GM18873 (cell line): ENCODE measurements around the gene SLC22A2.

Source experiments
- ATAC-seq: cut with Tn5 transposase; IDR thresholded peaks from one replicate; pipeline ENCODE4 v1.9.1; 2021; ENCODE audit warnings: mild to moderate bottlenecking, moderate library complexity, moderate number of reproducible peaks; ENCODE audit not compliant: unreplicated experiment, low FRiP score

Gene SLC22A2

DNA sequence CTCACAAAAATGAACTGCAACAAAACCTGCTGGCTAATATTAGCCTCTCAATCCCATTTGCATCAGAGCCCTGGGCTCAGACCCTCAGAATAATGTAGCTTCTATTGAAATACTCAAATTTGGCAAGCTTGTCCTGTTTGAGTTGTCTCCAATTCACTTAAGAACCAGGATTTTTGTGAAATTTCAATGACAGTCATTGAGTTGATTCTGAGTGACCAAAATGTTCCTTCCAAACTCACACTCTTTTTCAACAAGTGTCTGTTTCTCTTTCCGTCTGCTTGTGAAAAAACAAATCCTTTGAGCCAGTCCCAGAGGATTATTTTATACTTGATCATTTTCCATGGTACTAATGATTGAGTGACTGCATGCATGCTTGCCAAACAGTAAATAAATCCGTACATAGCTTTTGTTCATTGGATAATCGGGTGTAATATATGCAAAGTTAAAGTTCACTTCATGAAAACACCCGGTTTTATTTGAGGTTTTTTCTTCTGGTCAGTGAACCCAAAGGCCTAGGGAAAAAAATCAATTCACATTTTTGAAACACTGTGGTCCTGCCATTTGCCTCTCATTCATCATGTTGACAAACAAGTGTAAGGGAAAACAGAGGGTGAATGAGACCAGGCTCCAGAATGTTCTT is 16.4 kb upstream of the SLC22A2 start:
- no peak for ATAC-seq

- ATAC-seq, result no peak
Observed at GRCh38 chr6:160273750-160274149, 15.1 kb upstream of the SLC22A2 start.

GRCh38 chr6:160273196-160273595 is 14.6 kb upstream of the SLC22A2 start:
- no peak for ATAC-seq

DNA sequence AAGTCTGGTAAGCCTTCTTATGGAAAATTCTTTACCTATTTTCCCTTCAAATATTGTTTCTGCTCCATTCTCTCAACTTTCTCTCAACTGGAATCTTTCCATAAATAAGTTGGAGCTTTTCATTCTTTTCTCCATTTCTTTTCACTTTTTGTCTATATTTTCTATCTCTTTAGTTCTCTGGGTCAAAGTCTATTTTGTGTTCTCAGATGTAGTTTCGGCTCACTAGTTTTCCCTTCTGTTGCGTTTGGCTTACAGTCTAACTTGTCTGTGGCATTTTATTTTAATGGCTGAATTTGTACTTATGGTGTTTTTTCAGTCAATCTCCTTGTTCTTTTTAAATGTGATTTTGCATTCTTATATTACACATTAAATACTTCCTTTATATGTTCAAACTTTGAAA is 14.1 kb upstream of the SLC22A2 start:
- ATAC-seq, result no peak

- ATAC-seq, result no peak
Observed at GRCh38 chr6:160270347-160270746, 11.7 kb upstream of the SLC22A2 start.

DNA sequence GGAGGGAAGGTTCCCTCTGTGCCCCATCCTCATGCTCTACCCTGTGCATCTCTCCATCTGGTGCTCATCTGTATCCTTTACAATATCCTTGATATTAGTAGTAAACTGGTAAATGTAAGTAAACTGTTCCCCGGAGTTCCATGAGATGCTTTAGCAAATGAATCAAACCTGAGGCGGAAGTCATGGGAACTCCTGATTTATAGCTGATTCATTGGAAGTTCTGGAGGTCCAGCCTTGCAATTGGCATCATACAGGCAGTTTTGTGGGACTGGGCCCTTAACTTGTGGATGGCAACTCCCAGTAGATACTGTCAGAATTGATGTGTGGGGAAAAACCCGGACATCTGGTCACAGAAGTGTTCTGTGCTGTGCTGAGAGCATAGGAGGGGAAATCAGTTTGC is 11.2 kb upstream of the SLC22A2 start:
- ATAC-seq, result no peak

- ATAC-seq, result no peak
Observed at GRCh38 chr6:160269023-160269521, 10.5 kb upstream of the SLC22A2 start.

DNA sequence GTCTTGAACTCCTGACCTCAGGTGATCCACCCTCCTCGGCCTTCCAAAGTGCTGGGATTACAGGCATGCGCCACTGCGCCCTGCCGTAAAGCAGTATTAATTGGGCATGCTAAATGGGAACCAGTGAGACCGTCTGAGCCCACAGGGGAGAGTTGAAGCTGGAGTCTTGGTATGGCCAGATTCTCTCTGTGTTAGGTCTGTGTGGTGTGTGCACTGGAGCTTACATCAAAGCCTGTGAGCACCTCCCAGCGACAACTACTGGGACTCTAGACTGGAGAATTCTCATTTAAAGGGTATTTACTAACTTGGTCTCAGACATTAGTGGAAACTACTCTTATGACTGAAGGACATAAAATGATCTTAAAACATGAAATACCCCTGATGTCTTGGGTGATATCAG is 8.5 kb upstream of the SLC22A2 start:
- ATAC-seq, result no peak

DNA sequence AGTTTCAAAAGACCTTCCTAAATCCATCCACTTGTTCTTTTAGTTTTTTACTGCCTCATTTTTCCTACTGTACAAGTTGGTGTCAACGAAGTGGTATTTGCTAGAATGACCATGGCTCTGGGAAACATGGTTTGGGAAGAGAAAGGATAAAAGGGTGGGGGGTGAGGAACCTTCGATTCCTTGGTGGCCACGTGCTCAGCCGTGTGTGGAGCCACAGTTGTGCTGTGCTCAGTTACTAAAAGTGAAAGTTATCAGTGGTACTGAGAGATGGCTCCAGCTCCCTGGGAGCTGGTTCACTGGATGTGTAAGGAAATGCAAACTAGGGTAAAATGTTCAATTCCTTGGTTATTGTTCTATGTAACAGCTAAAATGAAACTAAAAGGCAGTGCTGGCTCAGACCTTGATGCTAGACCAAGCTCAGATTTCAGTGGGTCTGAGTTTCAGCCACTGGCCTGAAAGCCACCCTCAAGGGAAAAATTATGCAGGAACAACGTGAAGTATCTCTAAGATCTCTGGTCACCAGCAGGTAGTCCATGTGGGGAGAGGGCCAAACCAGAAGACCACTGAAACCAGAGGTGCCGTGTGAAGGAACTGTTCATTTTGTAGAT is 7.4 kb upstream of the SLC22A2 start:
- peak; percentile 67 for ATAC-seq

GRCh38 chr6:160264061-160264612 is 5.5 kb upstream of the SLC22A2 start:
- no peak for ATAC-seq

DNA sequence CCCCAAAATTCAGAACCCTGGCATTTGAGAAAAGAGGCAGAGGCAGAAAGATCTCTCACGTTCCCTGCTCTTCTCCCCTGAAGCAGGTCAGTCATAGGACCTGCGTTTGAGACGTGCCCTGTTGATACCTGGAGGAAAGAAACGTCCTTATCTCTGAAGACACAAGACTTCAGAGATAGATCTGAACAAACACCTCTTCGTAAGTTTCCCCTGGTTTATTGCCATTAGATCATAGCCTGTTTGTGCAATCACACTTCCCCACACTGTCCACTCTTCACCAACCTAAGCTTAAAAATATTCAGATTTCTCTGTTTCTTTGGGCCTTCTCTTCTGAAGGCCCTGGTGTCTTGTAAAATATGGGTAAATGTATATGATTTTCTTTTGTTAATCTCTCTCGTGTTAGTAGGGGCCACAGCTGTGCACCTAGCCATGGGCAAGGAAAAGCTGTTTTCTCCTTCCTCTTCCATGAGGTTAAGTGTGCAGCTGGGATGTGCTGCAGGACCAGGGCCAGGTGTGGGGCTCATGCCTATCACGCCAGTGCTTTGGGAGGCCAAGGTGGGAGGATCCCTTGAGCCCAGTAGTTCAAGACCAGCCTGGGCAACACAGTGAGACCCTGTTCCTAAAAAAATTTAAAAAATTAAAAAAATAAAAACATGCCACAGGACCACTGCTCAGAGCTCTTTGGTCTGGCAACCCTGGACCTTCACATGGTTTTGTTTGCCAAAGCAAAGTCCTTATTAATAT is 4.7 kb upstream of the SLC22A2 start:
- ATAC-seq, result no peak

DNA sequence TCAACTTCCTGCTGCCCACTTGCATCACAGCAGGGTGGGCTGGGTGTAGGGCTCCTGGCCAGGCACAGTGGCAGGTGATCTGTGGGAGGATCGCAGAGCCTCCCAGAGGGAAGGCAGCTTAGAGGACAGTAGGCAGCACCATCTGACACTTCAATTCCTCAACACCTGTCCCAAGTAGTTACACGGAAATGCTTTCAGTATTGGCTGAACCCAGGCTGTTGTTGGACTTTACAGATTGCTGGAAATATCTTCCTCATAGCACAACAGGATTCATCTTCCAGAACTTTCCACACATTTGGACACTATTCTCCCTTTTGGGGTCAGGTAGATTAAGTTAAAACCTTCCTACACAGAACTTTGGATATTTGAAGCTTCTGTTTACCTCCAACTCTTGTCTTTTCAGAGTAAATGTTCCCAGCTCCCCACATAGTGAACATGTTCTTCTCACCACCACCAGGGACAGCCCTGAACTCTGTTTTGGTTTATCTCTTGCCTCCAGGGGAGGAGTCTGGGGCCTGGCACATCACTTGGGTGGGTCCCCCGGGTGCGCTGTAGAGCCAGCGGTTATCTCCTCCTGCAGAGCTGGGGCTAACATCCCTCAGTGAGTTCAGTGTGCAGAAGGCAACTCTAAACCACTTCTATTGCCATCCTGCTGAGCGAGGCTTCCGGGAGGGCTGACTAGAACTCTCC is 3.5 kb upstream of the SLC22A2 start:
- no peak for ATAC-seq

DNA sequence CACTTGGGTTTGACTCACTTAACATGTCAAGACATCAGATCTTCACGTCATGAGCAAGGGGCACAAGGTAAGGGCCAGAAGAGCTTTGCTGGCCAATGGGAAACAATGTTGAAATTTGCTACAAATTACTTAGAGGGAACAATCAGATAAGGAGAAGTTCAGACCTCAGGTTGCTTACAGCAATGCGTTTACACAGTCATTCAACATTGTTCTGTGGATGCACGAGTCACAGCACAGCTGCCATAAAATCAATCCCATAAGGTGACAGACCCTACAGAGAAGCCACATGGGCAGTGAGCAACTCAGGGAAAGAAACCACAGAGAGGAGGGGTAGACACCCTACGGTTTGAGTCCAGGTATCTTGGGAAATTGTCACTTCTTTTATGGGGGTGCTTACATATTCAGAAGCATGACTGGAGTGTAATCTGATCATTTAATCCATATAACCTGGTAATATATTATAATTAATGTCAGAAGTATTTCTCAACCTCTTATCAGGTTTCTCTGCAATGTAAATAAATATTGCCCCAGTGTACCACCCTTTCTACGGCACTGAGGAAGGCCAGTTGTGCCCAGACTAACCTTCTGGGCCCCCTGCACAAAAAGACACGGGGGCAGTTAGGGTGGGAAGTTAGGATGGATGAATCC is 2.3 kb upstream of the SLC22A2 start:
- peak; percentile 13 for ATAC-seq

- peak; percentile 73 for ATAC-seq
Observed at GRCh38 chr6:160260367-160260766, 1.7 kb upstream of the SLC22A2 start.

DNA sequence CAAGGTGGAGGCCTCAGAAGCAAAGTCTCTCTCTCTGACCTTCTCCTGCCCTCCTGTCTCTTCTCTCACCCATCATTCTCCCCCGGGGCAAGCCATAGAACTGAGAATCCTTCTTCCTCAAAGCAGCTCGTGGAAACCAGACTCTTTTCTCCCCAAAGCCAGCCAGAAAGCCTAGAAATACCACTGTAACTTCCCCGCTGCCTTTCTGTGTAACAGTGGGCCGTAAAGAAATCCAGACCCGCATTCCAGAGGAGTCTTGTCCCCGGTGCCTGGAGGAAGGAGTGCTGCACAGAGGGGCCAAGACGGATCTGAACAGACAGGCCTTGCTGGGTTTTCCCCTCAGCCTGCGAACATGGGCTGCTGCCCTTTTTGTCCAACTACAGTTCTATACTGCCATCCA is 977 bp upstream of the SLC22A2 start:
- ATAC-seq, result no peak

DNA sequence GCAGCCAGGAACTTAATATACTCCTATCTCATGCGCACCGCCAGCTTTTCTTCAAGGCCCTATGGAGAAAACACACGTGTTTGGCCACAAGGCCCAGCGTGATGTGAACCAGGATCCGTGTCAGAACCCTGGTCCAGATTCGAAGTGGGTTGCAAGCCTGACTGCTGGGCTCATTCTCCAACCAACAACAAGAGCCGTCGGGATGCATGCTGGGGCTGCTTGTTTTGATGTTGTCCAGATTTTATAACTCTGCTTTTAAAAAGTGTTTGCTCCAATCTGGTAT is 463 bp upstream of the SLC22A2 start:
- ATAC-seq, result no peak

GRCh38 chr6:160256445-160256844 is 2.2 kb downstream of the SLC22A2 start:
- no peak for ATAC-seq

DNA sequence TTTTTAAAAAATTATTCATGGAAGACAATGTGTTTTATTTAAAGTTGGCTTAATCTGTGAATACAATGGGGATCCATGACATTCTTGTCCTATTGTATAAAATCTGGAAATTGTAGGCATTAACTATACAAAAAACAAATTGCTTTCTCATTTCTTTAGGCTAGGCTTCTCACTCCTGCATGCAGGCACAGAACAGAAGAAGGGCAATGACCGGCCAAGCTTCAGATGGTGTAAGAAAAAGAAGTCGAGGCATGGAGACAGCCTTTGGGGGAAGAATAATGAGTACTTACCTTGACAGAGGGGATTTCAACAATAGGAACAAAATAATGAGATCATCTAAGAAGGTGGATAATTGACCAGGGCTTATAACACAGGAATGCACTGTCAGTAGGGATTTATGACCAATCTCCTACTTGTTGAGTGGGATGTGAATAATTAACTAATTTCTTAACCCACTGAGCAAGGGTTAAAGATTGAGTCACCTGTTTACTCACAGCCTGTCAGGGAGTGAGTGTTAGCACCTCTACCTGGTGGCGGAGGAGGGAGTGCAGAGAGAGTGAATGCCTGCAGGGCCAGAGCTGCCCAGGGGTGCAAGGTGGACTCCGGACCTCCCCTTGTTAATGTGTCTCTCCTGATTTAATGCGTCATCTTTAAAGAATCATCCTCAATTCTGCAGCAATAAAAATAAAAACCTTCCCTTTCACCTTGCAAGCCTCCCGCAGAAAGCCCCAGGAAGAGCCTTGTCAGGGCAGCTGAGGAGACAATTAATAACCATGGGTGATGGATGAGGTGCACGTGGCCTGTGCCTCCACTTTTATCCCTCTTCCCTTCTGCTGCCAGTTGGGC is 3.9 kb downstream of the SLC22A2 start:
- no peak for ATAC-seq

DNA sequence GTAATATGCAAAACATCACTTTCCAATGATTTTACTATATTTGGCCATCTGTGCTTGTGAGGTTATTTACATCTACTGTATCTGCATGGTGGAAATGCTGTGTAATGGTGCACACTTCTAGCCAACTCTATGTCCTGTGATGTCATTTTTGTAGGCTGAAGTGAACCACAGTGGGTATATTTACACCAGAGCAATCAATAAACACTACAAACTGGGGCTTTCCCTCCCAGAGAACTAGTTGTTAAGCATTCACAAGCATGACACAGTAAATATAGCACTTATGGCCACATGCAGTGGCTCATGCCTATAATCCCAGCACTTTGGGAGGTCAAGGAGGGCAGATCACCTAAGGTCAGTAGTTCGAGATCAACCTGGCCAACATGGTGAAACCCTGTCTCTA is 4.9 kb downstream of the SLC22A2 start:
- ATAC-seq, result no peak

DNA sequence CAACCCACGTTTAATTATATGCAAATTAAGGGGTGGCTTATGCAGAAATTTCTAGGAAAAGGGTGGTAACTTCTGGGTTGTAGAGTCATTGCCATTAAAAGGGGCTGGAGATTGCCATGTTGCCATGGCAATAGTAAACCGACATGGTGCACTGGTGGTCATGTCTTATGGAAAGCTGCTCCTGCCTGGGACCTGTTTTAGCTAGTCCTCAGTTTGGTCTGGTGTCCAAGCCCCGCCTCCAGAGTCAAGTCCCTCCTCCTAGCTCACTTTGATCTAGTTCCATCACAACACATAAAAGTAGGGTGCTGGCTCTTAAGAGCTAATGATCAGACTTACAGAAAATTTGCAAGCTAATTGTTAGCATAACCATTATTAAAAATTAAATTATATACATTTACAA is 5.3 kb downstream of the SLC22A2 start:
- ATAC-seq, result no peak
